Spleen (tissue), 11 donors: Measurements from ENCODE around the gene LSAMP. TPM values are rescaled to one million over a fixed set of nuclear protein-coding genes. Genes with fewer than 3 reads are reported as not detected.

Experiments
- DNase-seq: peaks from one replicate; pipeline ENCODE4 v3.0.0-alpha.2; 2020
- H3K27ac ChIP-seq, 8 donors: fragments of 200-600 bp; sonication (generic) in 7 of 8; 1 replicate in 4 of 8; 2 replicates in 4 of 8; pipeline versions ENCODE4 v1.5.0 to v1.8.0; 2016 to 2021; ENCODE audit warnings: inconsistent platforms in 4 of 8, mild to moderate bottlenecking in 4 of 8, moderate library complexity in 1 of 8
- H3K27me3 ChIP-seq, 7 donors: fragments of 200-600 bp; sonication (generic) in 6 of 7; replicated peaks in 1 of 7; 1 replicate in 4 of 7; 2 replicates in 3 of 7; pipeline versions ENCODE4 v1.5.0 to v1.8.0; 2016 to 2021; ENCODE audit warnings: inconsistent platforms in 3 of 7, mild to moderate bottlenecking in 1 of 7
- H3K36me3 ChIP-seq, 6 donors: fragments of 200-600 bp; sonication (generic) in 5 of 6; 1 replicate in 4 of 6; 2 replicates in 2 of 6; pipeline versions ENCODE4 v1.5.0 to v1.8.0; 2016 to 2021; ENCODE audit warnings: inconsistent platforms in 2 of 6
- H3K4me1 ChIP-seq, 6 donors: fragments of 200-600 bp; sonication (generic) in 5 of 6; 1 replicate in 3 of 6; 2 replicates in 3 of 6; pipeline versions ENCODE4 v1.5.0 to v1.8.0; 2016 to 2021; ENCODE audit warnings: inconsistent platforms in 3 of 6
- H3K4me3 ChIP-seq, 8 donors: fragments of 200-600 bp; sonication (generic) in 7 of 8; 1 replicate in 4 of 8; 2 replicates in 4 of 8; pipeline versions ENCODE4 v1.5.0 to v1.8.0; 2016 to 2021; ENCODE audit warnings: inconsistent platforms in 4 of 8, mild to moderate bottlenecking in 4 of 8, moderate library complexity in 2 of 8
- H3K9me3 ChIP-seq, 8 donors: fragments of 200-600 bp; sonication (generic) in 7 of 8; 1 replicate in 4 of 8; 2 replicates in 4 of 8; pipeline versions ENCODE4 v1.5.0 to v1.8.0; 2016 to 2021; ENCODE audit warnings: inconsistent platforms in 4 of 8
- CTCF ChIP-seq, 11 experiments: fragments of 200-600 bp in 7 of 11; fragments of 450-650 bp in 4 of 11; sonication (generic) in 4 of 11; IDR thresholded peaks in 8 of 11; conservative IDR thresholded peaks in 3 of 11; 1 replicate in 7 of 11; 2 replicates in 4 of 11; pipeline versions ENCODE4 v1.4.0 to v1.8.0; 2016 to 2021; ENCODE audit warnings: antibody characterized with exemption in 11 of 11, inconsistent platforms in 4 of 11, mild to moderate bottlenecking in 1 of 11
- POLR2A ChIP-seq, 3 donors: fragments of 450-650 bp; IDR thresholded peaks; one replicate each; pipeline ENCODE4 v1.5.1; 2017; ENCODE audit warnings: antibody characterized with exemption in 3 of 3, mild to moderate bottlenecking in 1 of 3
- POLR2AphosphoS5 ChIP-seq, 3 donors: sonication (generic); formaldehyde crosslinking; IDR thresholded peaks; one replicate each; pipeline ENCODE4 v1.5.1; 2017; ENCODE audit warnings: antibody characterized with exemption in 3 of 3
- WGBS, 5 donors: extraction: QIAGEN DNeasy Blood & Tissue Kit in 3 of 5; methylation state at CpG; one replicate each; pipeline versions ENCODE4 v1.1.5 to v1.1.7; 2013 to 2018; 5-methylcytosine and 5-hydroxymethylcytosine counted together
- intact Hi-C: fragments of 100-400 bp; cut with DNase I; formaldehyde crosslinking; loops from one replicate; pipeline ENCODE4 v1.15.0; 2023; ENCODE audit warnings: low total_unique reads
- polyA plus RNA-seq, 3 donors: library from polyadenylated mRNA; stranded (reverse); fragments of 200-250 nt; gene quantifications; one replicate each; pipeline ENCODE4 v1.2.1, GENCODE V29; 2013
- total RNA-seq, 7 donors: library from RNA; depleted of rRNA in 3 of 7; stranded (reverse); fragments of >200 nt in 3 of 7; fragmentation: NEBNext Ultra II Directional in 4 of 7; extraction: Animal tissue kit (Norgen Biotek cat#: 25700) in 4 of 7; gene quantifications; one replicate each; pipeline versions ENCODE4 v1.1.0 to v1.2.1, GENCODE V29; 2016 to 2021
- donor health status: healthy with polysubstance abuse.
- donor health status: DM: no; HTN: no; CAD: no; lungs with moderate emphysema.
- donor health status: DM: no; HTN: no; CAD: no.
- donor health status: Bipolar disorder and iron deficiency.
- donor health status: healthy.
- donor health status: DM: no; HTN: no; CAD: no.
- donor health status: DM: yes; HTN: yes; CAD: no.

Gene LSAMP
- total and polyA plus RNA-seq, 10 donors, result 0.45 to 6.8 (median 1.3) TPM

- DNase-seq, result no peak
- Histone ChIP-seq H3K27me3 (peaks cover 0 to 22% (median 0%) of the 10 kb centered on the region in 7 donors), H3K9me3 (no peaks in the 10 kb centered on the region), H3K27ac (no peak overlapping the region), H3K4me1 (no peaks in the 10 kb centered on the region), H3K36me3 (no peaks in the 10 kb centered on the region), H3K4me3 (no peak overlapping the region)
- TF ChIP-seq POLR2AphosphoS5 (IDR thresholded peaks at IDR 0.05), result no peak
- no peak for TF ChIP-seq CTCF (IDR thresholded peaks at IDR 0.05 in 8 of 11, conservative IDR thresholded peaks at IDR 0.05 in 3 of 11)
- no peak for TF ChIP-seq POLR2A (IDR thresholded peaks at IDR 0.05)
- 58 to 66% (median 63%) methylated on average over 5 of the region's 5 CpGs for WGBS, 5 donors
- intact Hi-C loops, result no loop called here
Measured at GRCh38 chr3:116442331-116443021, 2.8 kb downstream of the LSAMP start.

GRCh38 chr3:116441652-116442051, 3.6 kb downstream of the LSAMP start:
- Histone ChIP-seq H3K27me3 (peaks cover 0 to 19% (median 0%) of the 10 kb centered on the region in 7 donors), H3K36me3 (no peaks in the 10 kb centered on the region), H3K4me1 (no peaks in the 10 kb centered on the region), H3K9me3 (no peaks in the 10 kb centered on the region), H3K4me3 (no peak overlapping the region), H3K27ac (no peak overlapping the region)
- DNase-seq, result no peak
- intact Hi-C loops, result no loop called here
- TF ChIP-seq POLR2A (IDR thresholded peaks at IDR 0.05) (no peak), CTCF (IDR thresholded peaks at IDR 0.05 in 8 of 11, conservative IDR thresholded peaks at IDR 0.05 in 3 of 11) (no peak), POLR2AphosphoS5 (IDR thresholded peaks at IDR 0.05) (no peak)
- WGBS, 5 donors, result 89 to 97% (median 92%) methylated on average over 4 of the region's 4 CpGs

- H3K27ac ChIP-seq, result no peak overlapping the region
- no peaks in the 10 kb centered on the region for H3K9me3 ChIP-seq
- WGBS, 5 donors, result 64 to 81% (median 74%) methylated on average over 2 of the region's 2 CpGs
- no peak overlapping the region for H3K4me3 ChIP-seq
- no peak for DNase-seq
- H3K27me3 ChIP-seq, result peaks cover 0 to 6% (median 0%) of the 10 kb centered on the region in 7 donors
- H3K4me1 ChIP-seq, result no peaks in the 10 kb centered on the region
- no peaks in the 10 kb centered on the region for H3K36me3 ChIP-seq
- intact Hi-C loops, result no loop called here
- TF ChIP-seq POLR2A (IDR thresholded peaks at IDR 0.05) (no peak), CTCF (IDR thresholded peaks at IDR 0.05 in 8 of 11, conservative IDR thresholded peaks at IDR 0.05 in 3 of 11) (no peak), POLR2AphosphoS5 (IDR thresholded peaks at IDR 0.05) (no peak)
Measured at GRCh38 chr3:116440196-116440595, 5.1 kb downstream of the LSAMP start.

- intact Hi-C loops, result no loop called here
Measured at GRCh38 chr3:116433552-116433951, 11.7 kb downstream of the LSAMP start.

More at GRCh38 chr3:116433552-116433951, 11.7 kb downstream of the LSAMP start:
- Histone ChIP-seq H3K27ac (no peak overlapping the region), H3K4me1 (no peaks in the 10 kb centered on the region), H3K36me3 (no peaks in the 10 kb centered on the region), H3K9me3 (no peaks in the 10 kb centered on the region), H3K4me3 (no peak overlapping the region), H3K27me3 (no peaks in the 10 kb centered on the region)
- no peak for TF ChIP-seq POLR2A (IDR thresholded peaks at IDR 0.05)
- no peak for TF ChIP-seq POLR2AphosphoS5 (IDR thresholded peaks at IDR 0.05)
- TF ChIP-seq CTCF (IDR thresholded peaks at IDR 0.05 in 8 of 11, conservative IDR thresholded peaks at IDR 0.05 in 3 of 11), result no peak
- WGBS, 5 donors, result 84 to 97% (median 89%) methylated on average over 1 of the region's 1 CpG
- no peak for DNase-seq
